OCI-LY1 (cell line): ENCODE data around the gene LRRN1.

Source experiments
- H2AFZ ChIP-seq: fragments of 200-600 bp; sonication (generic), shearing (Covaris generic); 2 replicates; pipeline ENCODE4 v1.6.0; 2014; ENCODE audit warnings: antibody characterized with exemption, mild to moderate bottlenecking, low read length
- H3F3A ChIP-seq: fragments of 200-600 bp; sonication (generic), shearing (Covaris generic); 2 replicates; pipeline ENCODE4 v1.6.0; 2014; ENCODE audit warnings: mild to moderate bottlenecking, antibody characterized with exemption, low read length, moderate library complexity; ENCODE audit not compliant: insufficient read depth
- H3K27ac ChIP-seq: fragments of 200-600 bp; sonication (generic); 2 replicates; pipeline ENCODE4 v1.5.1; 2014; ENCODE audit warnings: low read length, mixed run types, mild to moderate bottlenecking, low read depth; ENCODE audit not compliant: poor library complexity, severe bottlenecking
- H3K27me3 ChIP-seq: fragments of 200-600 bp; sonication (generic); 2 replicates; pipeline ENCODE4 v1.6.0; 2014; ENCODE audit warnings: antibody characterized with exemption, mild to moderate bottlenecking, low read length, moderate library complexity; ENCODE audit not compliant: insufficient read depth
- H3K36me3 ChIP-seq: fragments of 200-600 bp; sonication (generic); 2 replicates; pipeline ENCODE4 v1.6.1; 2014; ENCODE audit warnings: mild to moderate bottlenecking, antibody characterized with exemption, low read length, moderate library complexity, mixed read lengths; ENCODE audit not compliant: insufficient read depth
- H3K4me1 ChIP-seq: fragments of 200-600 bp; sonication (generic); 2 replicates; pipeline ENCODE4 v1.5.1; 2014; ENCODE audit warnings: mild to moderate bottlenecking, low read length, moderate library complexity; ENCODE audit not compliant: insufficient read depth, severe bottlenecking
- H3K4me2 ChIP-seq: fragments of 200-600 bp; sonication (generic), shearing (Covaris generic); 2 replicates; pipeline ENCODE4 v1.6.1; 2014; ENCODE audit warnings: low read length
- H3K4me3 ChIP-seq: fragments of 200-600 bp; sonication (generic); 2 replicates; pipeline ENCODE4 v1.5.1; 2014; ENCODE audit warnings: low read length, low read depth, mild to moderate bottlenecking, mixed read lengths; ENCODE audit not compliant: poor library complexity, severe bottlenecking
- H3K79me2 ChIP-seq: fragments of 200-600 bp; shearing (Covaris generic); 2 replicates; pipeline ENCODE4 v1.6.1; 2016; ENCODE audit warnings: mixed run types, low read length, mixed read lengths; ENCODE audit not compliant: insufficient read depth
- H3K9ac ChIP-seq: fragments of 200-600 bp; sonication (generic), shearing (Covaris generic); 2 replicates; pipeline ENCODE4 v1.6.1; 2014; ENCODE audit warnings: mild to moderate bottlenecking, low read length, mixed read lengths
- H3K9me2 ChIP-seq: fragments of 200-600 bp; sonication (generic), shearing (Covaris generic); 2 replicates; pipeline ENCODE4 v1.6.1; 2014; ENCODE audit warnings: low read depth, mild to moderate bottlenecking, low read length, mixed read lengths
- H3K9me3 ChIP-seq: fragments of 200-600 bp; shearing (Covaris generic); 2 replicates; pipeline ENCODE4 v1.6.1; 2014; ENCODE audit warnings: low read length, mixed read lengths
- H4K20me1 ChIP-seq: fragments of 200-600 bp; sonication (generic), shearing (Covaris generic); 2 replicates; pipeline ENCODE4 v1.6.0; 2016; ENCODE audit warnings: mild to moderate bottlenecking, low read length; ENCODE audit not compliant: insufficient read depth
- EZH2 ChIP-seq: fragments of 200-600 bp; sonication (generic), shearing (Covaris generic); IDR thresholded peaks from 2 replicates; pipeline ENCODE4 v1.8.0; 2017; ENCODE audit warnings: borderline replicate concordance, mixed run types, mild to moderate bottlenecking, antibody characterized with exemption, low read length, moderate library complexity, mixed read lengths
- TF ChIP-seq, protein P1 (sequence below): fragments of 200-600 bp; sonication (generic), shearing (Covaris generic); IDR thresholded peaks from 2 replicates; pipeline ENCODE4 v1.5.1; 2017; ENCODE audit warnings: mild to moderate bottlenecking, antibody characterized with exemption, low read length, moderate library complexity, mixed read lengths

LRRN1 gene

DNA sequence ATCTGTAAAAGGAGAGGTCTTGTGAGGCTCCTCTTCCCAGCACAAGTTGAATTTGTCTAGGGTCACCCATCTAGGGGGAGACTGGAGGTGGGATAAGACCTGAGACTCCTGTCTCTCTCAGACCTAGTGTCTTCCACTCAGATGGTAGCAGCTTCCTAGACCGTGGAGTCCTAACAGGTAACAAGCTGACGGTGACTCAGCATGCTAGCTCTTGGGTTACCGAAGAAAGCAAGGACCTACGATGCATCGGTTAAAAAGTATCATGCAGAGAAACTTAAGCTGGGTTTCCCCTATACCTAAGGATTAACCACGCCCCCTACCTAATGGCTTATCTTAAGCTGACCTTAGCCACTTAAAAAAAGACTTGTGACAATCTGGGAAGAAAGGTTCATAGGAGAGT is 7.6 kb downstream of the LRRN1 start:
- H3K9me3 ChIP-seq: no peaks in the 10 kb centered on the region
- H3F3A ChIP-seq: no peaks in the 10 kb centered on the region
- no peaks in the 10 kb centered on the region for H3K79me2 ChIP-seq
- no peaks in the 10 kb centered on the region for H3K4me1 ChIP-seq
- no peak overlapping the region for H3K27ac ChIP-seq
- H3K4me3 ChIP-seq: no peak overlapping the region
- no peaks in the 10 kb centered on the region for H3K27me3 ChIP-seq
- H3K9me2 ChIP-seq: no peaks in the 10 kb centered on the region
- H3K9ac ChIP-seq: no peak overlapping the region
- H3K4me2 ChIP-seq: no peak overlapping the region
- H3K36me3 ChIP-seq: no peaks in the 10 kb centered on the region
- TF ChIP-seq EZH2: no peak
- TF ChIP-seq, protein P1, sequence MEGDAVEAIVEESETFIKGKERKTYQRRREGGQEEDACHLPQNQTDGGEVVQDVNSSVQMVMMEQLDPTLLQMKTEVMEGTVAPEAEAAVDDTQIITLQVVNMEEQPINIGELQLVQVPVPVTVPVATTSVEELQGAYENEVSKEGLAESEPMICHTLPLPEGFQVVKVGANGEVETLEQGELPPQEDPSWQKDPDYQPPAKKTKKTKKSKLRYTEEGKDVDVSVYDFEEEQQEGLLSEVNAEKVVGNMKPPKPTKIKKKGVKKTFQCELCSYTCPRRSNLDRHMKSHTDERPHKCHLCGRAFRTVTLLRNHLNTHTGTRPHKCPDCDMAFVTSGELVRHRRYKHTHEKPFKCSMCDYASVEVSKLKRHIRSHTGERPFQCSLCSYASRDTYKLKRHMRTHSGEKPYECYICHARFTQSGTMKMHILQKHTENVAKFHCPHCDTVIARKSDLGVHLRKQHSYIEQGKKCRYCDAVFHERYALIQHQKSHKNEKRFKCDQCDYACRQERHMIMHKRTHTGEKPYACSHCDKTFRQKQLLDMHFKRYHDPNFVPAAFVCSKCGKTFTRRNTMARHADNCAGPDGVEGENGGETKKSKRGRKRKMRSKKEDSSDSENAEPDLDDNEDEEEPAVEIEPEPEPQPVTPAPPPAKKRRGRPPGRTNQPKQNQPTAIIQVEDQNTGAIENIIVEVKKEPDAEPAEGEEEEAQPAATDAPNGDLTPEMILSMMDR: no peak
- H2AFZ ChIP-seq: no peak overlapping the region
- no peaks in the 10 kb centered on the region for H4K20me1 ChIP-seq

GRCh38 chr3:3813013-3813412 is 13.8 kb downstream of the LRRN1 start:
- no peak overlapping the region for H3K4me3 ChIP-seq
- no peaks in the 10 kb centered on the region for H3F3A ChIP-seq
- no peak overlapping the region for H3K9ac ChIP-seq
- no peaks in the 10 kb centered on the region for H4K20me1 ChIP-seq
- H3K4me2 ChIP-seq: no peak overlapping the region
- H3K36me3 ChIP-seq: no peaks in the 10 kb centered on the region
- H3K4me1 ChIP-seq: no peaks in the 10 kb centered on the region
- H3K27ac ChIP-seq: no peak overlapping the region
- no peaks in the 10 kb centered on the region for H3K27me3 ChIP-seq
- H3K9me3 ChIP-seq: no peaks in the 10 kb centered on the region
- no peak overlapping the region for H2AFZ ChIP-seq
- no peaks in the 10 kb centered on the region for H3K9me2 ChIP-seq
- no peaks in the 10 kb centered on the region for H3K79me2 ChIP-seq
- no peak for TF ChIP-seq EZH2
- TF ChIP-seq, protein P1: no peak

DNA sequence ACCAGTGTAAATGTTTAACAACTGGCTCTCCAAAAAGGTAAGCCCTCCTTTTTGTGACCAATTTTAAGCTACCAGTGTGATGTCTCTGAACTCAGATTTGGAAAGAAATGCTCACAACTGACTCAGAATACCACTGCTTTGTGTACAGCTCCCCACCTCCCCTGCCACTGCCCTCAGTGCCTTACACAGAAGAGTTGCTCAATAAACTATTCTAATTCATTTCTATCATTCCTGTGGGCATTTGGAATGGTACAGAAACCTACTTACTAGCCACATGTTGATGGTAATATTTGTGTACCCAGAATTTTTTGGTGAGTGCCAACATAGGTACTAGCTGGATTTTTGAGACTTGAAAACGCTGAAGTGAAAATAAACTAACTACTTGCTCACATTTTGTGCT is 16.0 kb downstream of the LRRN1 start:
- Histone ChIP-seq H3K36me3 (no peaks in the 10 kb centered on the region), H3K27ac (no peak overlapping the region), H3K4me2 (no peak overlapping the region), H2AFZ (no peak overlapping the region), H3K27me3 (no peaks in the 10 kb centered on the region), H3K4me3 (no peak overlapping the region), H3K4me1 (no peaks in the 10 kb centered on the region), H3F3A (no peaks in the 10 kb centered on the region), H3K79me2 (no peaks in the 10 kb centered on the region), H3K9ac (no peak overlapping the region), H3K9me3 (no peaks in the 10 kb centered on the region), H3K9me2 (no peaks in the 10 kb centered on the region), H4K20me1 (no peaks in the 10 kb centered on the region)
- no peak for TF ChIP-seq EZH2
- TF ChIP-seq, protein P1: no peak
